Breast epithelium (tissue), 4 donors: ENCODE data around the gene CATSPER3. TPM values are rescaled to one million over a fixed set of nuclear protein-coding genes. Genes with fewer than 3 reads are reported as not detected.

Experiments used
- DNase-seq, 2 donors: peaks; one replicate each; pipeline ENCODE4 v3.0.0-alpha.2; 2019; ENCODE audit warnings: low spot score in 2 of 2
- H3K27ac ChIP-seq, 2 donors: fragments of 200-600 bp; sonication (generic) in 1 of 2; one replicate each; pipeline ENCODE4 v1.5.1; 2016 to 2019; ENCODE audit warnings: mild to moderate bottlenecking in 1 of 2
- H3K27me3 ChIP-seq, 2 donors: fragments of 200-600 bp; sonication (generic) in 1 of 2; one replicate each; pipeline versions ENCODE4 v1.5.1 to v1.6.0; 2017 to 2019; ENCODE audit warnings: control low read depth in 1 of 2, mild to moderate bottlenecking in 1 of 2
- H3K36me3 ChIP-seq: fragments of 200-600 bp; one replicate; pipeline ENCODE4 v1.5.1; 2019
- H3K4me1 ChIP-seq, 2 donors: fragments of 200-600 bp; sonication (generic); one replicate each; pipeline ENCODE4 v1.5.1; 2016 to 2019; ENCODE audit warnings: control low read depth in 1 of 2
- H3K4me3 ChIP-seq, 3 donors: fragments of 200-600 bp; sonication (generic); 1 replicate in 2 of 3; 2 replicates in 1 of 3; pipeline ENCODE4 v1.5.1; 2016 to 2019; ENCODE audit warnings: mild to moderate bottlenecking in 3 of 3, moderate library complexity in 2 of 3
- H3K9me3 ChIP-seq, 2 donors: fragments of 200-600 bp; sonication (generic) in 1 of 2; one replicate each; pipeline ENCODE4 v1.5.1; 2016 to 2019; ENCODE audit warnings: control low read depth in 1 of 2
- CTCF ChIP-seq, 3 donors: fragments of 450-650 bp; IDR thresholded peaks; one replicate each; pipeline ENCODE4 v1.5.1; 2016 to 2017; ENCODE audit warnings: antibody characterized with exemption in 3 of 3, mild to moderate bottlenecking in 3 of 3, moderate library complexity in 3 of 3
- POLR2A ChIP-seq: fragments of 450-650 bp; IDR thresholded peaks from one replicate; pipeline ENCODE4 v1.6.1; 2016; ENCODE audit warnings: antibody characterized with exemption, mild to moderate bottlenecking, moderate library complexity
- POLR2AphosphoS5 ChIP-seq, 3 donors: sonication (generic); formaldehyde crosslinking; IDR thresholded peaks; one replicate each; pipeline ENCODE4 v1.6.1; 2017; ENCODE audit warnings: antibody characterized with exemption in 3 of 3
- intact Hi-C: fragments of 100-400 bp; cut with DNase I; formaldehyde crosslinking; loops from one replicate; pipeline ENCODE4 v1.15.1; 2023; ENCODE audit warnings: low total_unique reads
- total RNA-seq, 3 donors: library from RNA; depleted of rRNA; stranded (reverse); fragments of >200 nt; gene quantifications; one replicate each; pipeline ENCODE4 v1.1.0, GENCODE V29; 2016

Gene CATSPER3
- total RNA-seq = under 1 TPM in 2 of 3 donors, not detected in 1; 0.32 to 0.44 TPM

GRCh38 chr5:134967607-134968006, at the start of gene CATSPER3:
TSS of gene CATSPER3 (plus strand) at chr5:134967907. CDS start at chr5:134967992, 85 bp downstream.
- TF ChIP-seq POLR2AphosphoS5 (IDR thresholded peaks at IDR 0.05) (no peak), CTCF (IDR thresholded peaks at IDR 0.05) (no peak), POLR2A (no peak)
- Histone ChIP-seq H3K4me1 (no peaks in the 10 kb centered on the region), H3K36me3 (no peaks in the 10 kb centered on the region), H3K27me3 (no peaks in the 10 kb centered on the region), H3K9me3 (no peaks in the 10 kb centered on the region), H3K27ac (peak within 1 kb of the TSS in 1 of 2 donors; percentile 11), H3K4me3 (no peak within 1 kb of the TSS)
- intact Hi-C loops = no loop called here
- DNase-seq = no peak

GRCh38 chr5:134918861-134919260, 48.8 kb upstream of the CATSPER3 start:
- intact Hi-C loops = no loop called here
- TF ChIP-seq POLR2AphosphoS5 (IDR thresholded peaks at IDR 0.05) (no peak), CTCF (IDR thresholded peaks at IDR 0.05) (no peak)
- Histone ChIP-seq H3K27ac (no peak overlapping the region), H3K9me3 (no peaks in the 10 kb centered on the region), H3K4me1 (no peaks in the 10 kb centered on the region), H3K27me3 (no peaks in the 10 kb centered on the region), H3K4me3 (no peak overlapping the region), H3K36me3 (no peaks in the 10 kb centered on the region)
- DNase-seq = no peak

DNA sequence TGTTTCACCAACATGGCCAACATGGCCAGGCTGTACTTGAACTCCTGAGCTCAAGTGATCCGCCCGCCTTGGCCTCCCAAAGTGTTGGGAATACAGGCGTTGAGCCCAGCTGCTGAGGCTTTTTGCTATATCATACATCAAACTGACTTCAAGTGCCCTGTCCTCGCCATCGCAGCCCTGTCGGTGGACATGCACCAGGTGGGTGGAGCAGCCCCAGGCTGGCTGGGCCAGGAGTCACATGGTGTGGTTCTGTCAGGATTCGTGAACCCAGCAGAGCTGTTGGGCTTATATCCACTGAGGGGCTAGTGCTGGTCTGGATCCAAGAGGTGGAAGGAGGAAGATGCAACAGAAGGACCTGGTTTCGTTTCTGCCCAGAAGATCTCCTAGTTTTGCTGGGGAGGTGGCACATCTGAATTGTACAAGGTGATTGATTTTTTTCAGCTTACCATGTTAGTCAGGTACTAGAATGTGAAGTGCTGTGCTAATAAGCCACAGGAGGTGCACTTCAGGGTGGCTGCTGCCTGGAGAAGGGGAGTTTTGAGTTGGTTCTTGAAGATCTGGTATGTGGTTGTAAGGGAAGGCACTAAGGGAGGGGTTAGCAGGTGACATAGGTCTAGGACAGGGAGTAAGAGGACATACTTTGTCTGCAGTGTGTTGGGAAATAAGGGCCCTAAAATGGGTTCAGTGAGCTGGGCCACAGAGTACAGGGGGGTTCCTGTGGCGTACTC, 46.7 kb upstream of the CATSPER3 start:
- intact Hi-C loops = no loop called here
- no peaks in the 10 kb centered on the region for H3K9me3 ChIP-seq
- H3K4me3 ChIP-seq = no peak overlapping the region
- H3K27ac ChIP-seq = no peak overlapping the region
- TF ChIP-seq POLR2A (no peak), POLR2AphosphoS5 (IDR thresholded peaks at IDR 0.05) (no peak), CTCF (IDR thresholded peaks at IDR 0.05) (no peak)
- DNase-seq = no peak
- H3K36me3 ChIP-seq = no peaks in the 10 kb centered on the region
- no peaks in the 10 kb centered on the region for H3K27me3 ChIP-seq
- H3K4me1 ChIP-seq = no peaks in the 10 kb centered on the region

DNA sequence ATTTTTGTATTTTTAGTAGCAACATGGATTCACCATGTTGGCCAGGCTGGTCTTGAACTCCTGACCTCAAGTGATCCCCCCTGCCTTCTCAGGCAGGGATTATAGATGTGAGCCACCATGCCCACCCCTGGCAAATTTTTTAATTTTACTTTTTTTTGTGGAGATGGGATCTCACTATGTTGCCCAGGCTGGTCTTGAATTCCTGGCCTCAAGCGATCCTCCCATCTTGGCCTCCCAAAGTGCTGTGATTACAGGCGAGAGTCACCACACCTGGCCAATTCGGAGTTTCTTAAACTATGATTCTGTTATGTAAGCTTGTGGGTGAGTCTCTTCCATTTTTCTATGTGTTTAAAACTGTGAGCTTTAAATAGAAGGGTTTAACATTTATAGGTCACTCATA, 35.2 kb upstream of the CATSPER3 start:
- no peak for DNase-seq
- Histone ChIP-seq H3K9me3 (no peaks in the 10 kb centered on the region), H3K36me3 (no peaks in the 10 kb centered on the region), H3K4me3 (no peak overlapping the region), H3K27me3 (no peaks in the 10 kb centered on the region), H3K27ac (no peak overlapping the region), H3K4me1 (no peaks in the 10 kb centered on the region)
- TF ChIP-seq POLR2A (no peak), CTCF (IDR thresholded peaks at IDR 0.05) (no peak), POLR2AphosphoS5 (IDR thresholded peaks at IDR 0.05) (no peak)
- intact Hi-C loops = no loop called here

DNA sequence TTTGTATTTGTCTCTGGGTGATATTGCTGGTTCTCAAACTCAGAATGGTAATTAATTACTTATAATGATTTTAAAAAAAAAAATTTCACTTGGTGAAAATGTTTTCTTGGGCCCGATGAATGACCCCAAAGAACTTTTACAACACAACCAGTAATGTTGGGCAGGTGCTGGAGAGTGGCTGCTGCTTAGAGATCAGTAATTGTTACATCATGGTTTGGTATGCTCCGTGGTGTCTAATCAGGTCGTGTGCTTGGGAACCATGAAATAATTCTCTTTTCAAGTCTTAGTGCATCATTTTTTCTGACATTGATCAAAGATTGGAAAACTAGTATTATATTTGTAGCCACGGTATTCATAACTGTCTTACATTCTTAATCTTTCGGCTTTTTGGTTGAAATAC, 33.5 kb upstream of the CATSPER3 start:
- H3K36me3 ChIP-seq = no peaks in the 10 kb centered on the region
- TF ChIP-seq POLR2AphosphoS5 (IDR thresholded peaks at IDR 0.05) (no peak), CTCF (IDR thresholded peaks at IDR 0.05) (no peak), POLR2A (no peak)
- no peaks in the 10 kb centered on the region for H3K4me1 ChIP-seq
- no peaks in the 10 kb centered on the region for H3K9me3 ChIP-seq
- H3K27me3 ChIP-seq = no peaks in the 10 kb centered on the region
- no peak for DNase-seq
- no peak overlapping the region for H3K27ac ChIP-seq
- H3K4me3 ChIP-seq = no peak overlapping the region
- intact Hi-C loops = no loop called here
